DND-41 (cell line): ENCODE data around the gene LAMB3.

Experiments used
- ATAC-seq: fragments of 200-7000 bp; cut with Tn5 transposase; 3 replicates; pipeline ENCODE4 v1.9.1; 2021; ENCODE audit warnings: low read depth; ENCODE audit not compliant: insufficient read depth
- DNase-seq: peaks from one replicate; pipeline ENCODE4 v3.0.0-alpha.2; 2020
- H2AFZ ChIP-seq: 2 replicates; pipeline ENCODE4 v1.6.0; 2012; ENCODE audit warnings: low read depth, low read length
- H3K27ac ChIP-seq: 2 replicates; pipeline ENCODE4 v1.5.1; 2012; ENCODE audit warnings: low read length, inconsistent platforms
- H3K27me3 ChIP-seq: fragments of 200-600 bp; sonication (generic); 2 replicates; pipeline ENCODE4 v1.6.0; 2012; ENCODE audit warnings: low read length, mild to moderate bottlenecking, inconsistent platforms; ENCODE audit not compliant: insufficient read depth, poor library complexity
- H3K36me3 ChIP-seq: 2 replicates; pipeline ENCODE4 v1.5.1; 2012; ENCODE audit warnings: low read length, inconsistent platforms; ENCODE audit not compliant: insufficient read depth
- H3K4me1 ChIP-seq: 2 replicates; pipeline ENCODE4 v1.5.1; 2012; ENCODE audit warnings: mild to moderate bottlenecking, low read length; ENCODE audit not compliant: insufficient read depth
- H3K4me2 ChIP-seq: 2 replicates; pipeline ENCODE4 v1.6.0; 2012; ENCODE audit warnings: mild to moderate bottlenecking, moderate library complexity, low read length, inconsistent platforms; ENCODE audit not compliant: insufficient read depth
- H3K4me3 ChIP-seq, 2 experiments: fragments of 200-600 bp in 1 of 2; shearing (Covaris generic) in 1 of 2; 2 replicates each; pipeline ENCODE4 v1.5.1; 2012 to 2016; ENCODE audit warnings: inconsistent platforms in 2 of 2, low read length in 2 of 2, mild to moderate bottlenecking in 2 of 2, low read depth in 1 of 2, moderate library complexity in 1 of 2
- H3K79me2 ChIP-seq: 2 replicates; pipeline ENCODE4 v1.6.0; 2012; ENCODE audit warnings: low read length, inconsistent platforms; ENCODE audit not compliant: insufficient read depth
- H3K9ac ChIP-seq: 2 replicates; pipeline ENCODE4 v1.6.0; 2012; ENCODE audit warnings: low read depth, mild to moderate bottlenecking, inconsistent platforms, low read length, moderate library complexity
- H3K9me3 ChIP-seq: 2 replicates; pipeline ENCODE4 v1.5.1; 2012; ENCODE audit warnings: low read length, moderate library complexity, mild to moderate bottlenecking, inconsistent platforms; ENCODE audit not compliant: insufficient read depth, severe bottlenecking
- H4K20me1 ChIP-seq: 2 replicates; pipeline ENCODE4 v1.6.0; 2012; ENCODE audit warnings: low read length; ENCODE audit not compliant: insufficient read depth
- CTCF ChIP-seq: IDR thresholded peaks from 2 replicates; pipeline ENCODE4 v1.5.1; 2012; ENCODE audit warnings: borderline replicate concordance, low read length, moderate library complexity, mild to moderate bottlenecking; ENCODE audit not compliant: poor library complexity, severe bottlenecking; ENCODE audit errors: extremely low read depth
- EZH2 ChIP-seq: IDR thresholded peaks from 3 replicates; pipeline ENCODE4 v1.6.1; 2012; ENCODE audit warnings: borderline replicate concordance, low read depth, mild to moderate bottlenecking, moderate library complexity, low read length, inconsistent platforms; ENCODE audit not compliant: severe bottlenecking

LAMB3 gene

GRCh38 chr1:209657140-209657879 lies 5.1 kb upstream of the LAMB3 start:
- no peaks in the 10 kb centered on the region for H3K9me3 ChIP-seq
- TF ChIP-seq CTCF (no peak), EZH2 (no peak)
- no peaks in the 10 kb centered on the region for H3K79me2 ChIP-seq
- H3K4me2 ChIP-seq: no peak overlapping the region
- H3K4me1 ChIP-seq: no peaks in the 10 kb centered on the region
- H3K9ac ChIP-seq: no peak overlapping the region
- no peak overlapping the region for H3K27ac ChIP-seq
- ATAC-seq (no peak), DNase-seq (no peak)
- H3K36me3 ChIP-seq: no peaks in the 10 kb centered on the region
- H4K20me1 ChIP-seq: no peaks in the 10 kb centered on the region
- no peak overlapping the region for H2AFZ ChIP-seq
- no peak overlapping the region for H3K4me3 ChIP-seq
- peaks cover 7% of the 10 kb centered on the region for H3K27me3 ChIP-seq

- Histone ChIP-seq H4K20me1 (no peaks in the 10 kb centered on the region), H3K4me3 (no peak overlapping the region), H3K36me3 (no peaks in the 10 kb centered on the region), H3K27ac (no peak overlapping the region), H2AFZ (no peak overlapping the region), H3K9ac (no peak overlapping the region), H3K4me2 (no peak overlapping the region), H3K9me3 (no peaks in the 10 kb centered on the region), H3K79me2 (no peaks in the 10 kb centered on the region), H3K27me3 (peaks cover 6% of the 10 kb centered on the region), H3K4me1 (no peaks in the 10 kb centered on the region)
- DNase-seq (no peak), ATAC-seq (no peak)
- TF ChIP-seq EZH2 (no peak), CTCF (no peak)
Observed at GRCh38 chr1:209655411-209656231, 3.4 kb upstream of the LAMB3 start.

- Histone ChIP-seq H3K9me3 (no peaks in the 10 kb centered on the region), H3K36me3 (no peaks in the 10 kb centered on the region), H4K20me1 (no peaks in the 10 kb centered on the region), H3K9ac (no peak overlapping the region), H3K27ac (no peak overlapping the region), H2AFZ (no peak overlapping the region), H3K4me2 (no peak overlapping the region), H3K4me1 (no peaks in the 10 kb centered on the region), H3K4me3 (no peak overlapping the region), H3K27me3 (peaks cover 6% of the 10 kb centered on the region), H3K79me2 (no peaks in the 10 kb centered on the region)
- ATAC-seq: no peak
- DNase-seq: no peak
- TF ChIP-seq CTCF: no peak
- no peak for TF ChIP-seq EZH2
Observed at GRCh38 chr1:209653915-209654351, 1.7 kb upstream of the LAMB3 start.
